COLO668 (cell line): ENCODE results near the gene GPR158.

Experiments
- DNase-seq: peaks from one replicate; lab custom pipeline; 2025; ENCODE audit not compliant: unreplicated experiment; lab: John Stamatoyannopoulos, UW

GPR158 gene

DNA sequence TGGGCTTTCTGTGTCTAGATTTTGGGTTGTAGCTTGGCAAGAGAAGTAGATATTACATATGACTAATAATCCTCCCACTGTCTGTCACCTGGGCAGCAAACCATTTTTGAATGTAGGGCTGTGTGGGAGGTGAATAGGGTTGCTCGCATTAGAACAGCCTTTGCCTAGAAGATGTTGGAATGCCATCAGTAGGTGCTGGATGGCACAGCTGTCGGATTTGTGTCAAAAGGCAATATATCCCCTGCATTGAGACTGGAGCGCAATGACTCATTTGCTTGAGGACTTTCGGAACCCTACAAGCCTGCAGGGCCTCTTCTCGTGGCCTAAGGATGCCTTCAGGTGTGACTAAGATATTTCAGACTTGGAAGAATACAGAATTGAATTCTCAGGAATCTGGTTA is 323.8 kb downstream of the GPR158 start:
- no peak for DNase-seq

DNA sequence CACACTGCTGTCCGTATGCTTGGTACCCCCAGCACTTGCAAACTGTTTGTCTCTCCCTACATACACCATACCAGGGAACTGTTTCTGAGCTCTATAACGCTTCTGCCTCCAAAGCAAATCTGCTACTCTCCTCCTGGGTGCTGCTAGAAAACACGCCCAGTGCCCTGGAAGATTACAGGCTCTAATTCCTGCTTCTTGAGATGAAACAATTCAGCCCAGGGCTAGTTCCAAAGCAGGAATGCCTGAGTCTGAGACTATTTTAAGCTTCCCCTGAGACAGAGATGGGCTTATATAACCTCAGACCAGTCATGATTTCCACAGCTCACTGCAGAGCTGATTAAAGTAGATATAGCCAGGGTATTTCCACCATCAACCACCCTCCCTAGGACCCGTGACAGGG is 327.1 kb downstream of the GPR158 start:
- no peak for DNase-seq

DNA sequence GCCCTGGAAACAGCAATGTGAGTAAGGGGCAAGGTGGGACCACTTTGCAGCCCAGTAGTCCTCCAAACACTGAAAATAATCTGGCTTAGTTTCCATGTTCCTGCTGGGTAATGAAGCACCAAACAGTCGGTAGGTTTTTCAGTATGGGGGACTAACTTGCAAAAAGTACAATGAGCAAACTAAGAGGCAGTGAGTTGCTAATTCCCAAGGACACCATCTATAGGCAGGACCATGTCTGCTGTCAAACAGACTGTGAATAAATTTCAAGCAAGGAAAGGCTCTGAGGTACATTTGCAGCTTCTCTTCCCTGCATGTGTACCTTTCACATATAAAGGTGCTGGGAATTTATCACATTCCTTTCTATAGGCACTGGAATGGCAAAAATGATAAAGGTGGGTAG is 327.7 kb downstream of the GPR158 start:
- no peak for DNase-seq

DNA sequence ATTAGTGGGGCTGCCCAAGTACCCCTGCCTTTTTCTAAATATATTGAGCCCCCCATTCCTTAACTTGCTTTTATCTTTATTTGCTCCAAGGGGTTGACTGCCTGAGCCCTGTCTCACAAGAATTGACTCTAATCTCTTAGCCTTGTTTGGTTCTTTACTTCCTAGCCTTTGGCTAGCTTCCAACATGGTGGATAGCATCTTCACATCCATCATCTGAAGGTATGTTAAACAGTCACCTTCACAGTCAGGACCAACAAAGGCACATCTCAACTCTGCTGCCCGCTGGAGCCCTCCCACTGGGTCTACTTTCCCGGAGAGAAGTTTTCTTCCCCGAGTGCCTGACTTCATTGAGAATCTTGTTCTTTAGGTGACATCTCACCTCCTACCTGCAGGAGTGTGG is 329.5 kb downstream of the GPR158 start:
- DNase-seq, result no peak

DNA sequence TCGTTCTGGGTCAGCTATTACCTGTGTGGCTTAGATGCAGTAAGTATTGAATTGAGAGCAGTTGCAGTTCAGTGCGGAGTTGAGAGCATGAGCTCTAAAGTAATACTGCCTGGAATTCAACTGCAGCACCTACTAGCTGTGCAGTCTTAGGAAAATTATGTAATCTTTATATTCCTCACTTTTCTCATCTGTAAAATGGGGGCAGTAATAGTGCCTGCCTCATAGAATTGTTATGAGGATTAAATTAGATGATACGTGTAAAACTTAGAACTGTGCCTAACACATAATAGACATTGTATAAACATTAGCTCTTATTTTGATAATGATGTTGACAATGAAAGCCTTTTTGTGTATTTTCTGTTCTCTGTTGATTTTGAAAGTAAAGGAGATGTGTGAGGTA is 330.0 kb downstream of the GPR158 start:
- no peak for DNase-seq

DNA sequence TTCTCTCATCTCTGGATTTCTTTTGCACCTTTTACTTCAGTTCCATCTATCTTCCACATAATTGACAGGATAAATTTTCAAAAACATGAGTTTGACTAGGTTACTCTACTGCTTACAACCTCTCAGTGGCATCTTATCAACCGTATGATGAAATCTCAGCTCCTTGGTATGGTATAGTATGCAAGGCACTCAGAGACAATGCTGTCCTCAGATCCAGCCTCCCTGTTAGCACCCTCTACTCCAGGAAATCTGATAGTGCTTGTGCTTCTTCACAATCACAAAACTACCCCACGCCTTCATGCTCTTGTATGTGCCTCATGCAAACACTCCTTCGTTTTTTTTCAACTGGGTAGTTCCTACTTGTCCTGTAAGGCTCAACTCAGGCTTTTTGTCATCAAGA is 330.7 kb downstream of the GPR158 start:
- DNase-seq, result no peak

DNA sequence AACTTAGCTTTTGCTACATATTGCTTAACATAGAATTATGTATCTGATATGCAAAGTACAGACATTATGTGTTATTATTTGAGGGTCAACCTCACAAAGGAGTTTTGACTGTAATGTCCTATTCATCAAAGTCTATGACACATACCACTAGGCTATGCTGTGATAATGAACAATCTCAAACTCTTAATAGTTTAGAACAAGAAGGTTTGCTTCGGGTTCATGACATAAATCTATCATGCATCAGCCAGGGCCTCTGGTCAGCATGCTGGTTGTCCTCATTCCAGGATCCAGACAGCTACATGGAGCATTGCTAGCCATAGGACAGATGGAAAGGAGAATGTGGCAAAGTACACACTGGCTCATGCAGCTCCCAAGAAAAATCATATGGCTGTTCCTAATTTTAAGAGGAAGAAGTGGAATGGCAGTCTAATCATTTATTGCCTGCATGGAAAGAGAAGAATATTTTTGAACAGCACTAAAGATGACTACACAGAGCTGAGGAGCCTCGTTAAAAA is 332.1 kb downstream of the GPR158 start:
- DNase-seq, result no peak

DNA sequence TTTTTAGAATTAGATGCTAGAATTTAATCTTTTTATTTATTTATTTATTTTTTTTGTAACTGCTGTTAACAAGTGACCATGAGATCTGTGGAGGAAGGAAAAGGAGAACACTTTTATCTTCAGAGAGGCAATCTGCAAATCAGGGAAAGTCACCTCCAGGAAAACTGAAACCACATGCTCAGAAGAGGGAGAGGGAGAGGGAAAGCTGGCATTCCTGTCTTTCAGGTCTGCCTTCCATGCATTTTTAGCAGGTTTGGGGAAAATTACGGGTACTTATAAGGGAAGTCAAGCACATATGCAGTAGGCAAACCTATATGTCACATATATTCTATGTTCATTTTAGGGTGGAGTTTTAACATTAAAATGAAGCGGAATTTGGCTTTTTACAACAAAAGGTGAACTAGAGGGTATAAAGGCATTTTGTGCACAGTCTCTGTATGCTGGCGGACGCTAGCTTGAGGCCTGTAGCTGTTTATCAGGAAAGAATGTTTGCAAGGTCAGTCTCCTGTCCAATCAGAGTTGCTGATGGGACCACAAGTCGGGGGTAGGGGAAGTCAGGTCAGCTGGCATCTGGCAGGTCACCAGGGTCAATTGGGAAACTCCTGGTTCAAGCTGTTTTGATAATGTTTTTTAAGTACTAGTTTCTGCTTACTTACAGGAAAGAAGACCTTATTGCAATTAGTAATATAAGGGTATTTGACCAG is 333.5 kb downstream of the GPR158 start:
- DNase-seq, result no peak

DNA sequence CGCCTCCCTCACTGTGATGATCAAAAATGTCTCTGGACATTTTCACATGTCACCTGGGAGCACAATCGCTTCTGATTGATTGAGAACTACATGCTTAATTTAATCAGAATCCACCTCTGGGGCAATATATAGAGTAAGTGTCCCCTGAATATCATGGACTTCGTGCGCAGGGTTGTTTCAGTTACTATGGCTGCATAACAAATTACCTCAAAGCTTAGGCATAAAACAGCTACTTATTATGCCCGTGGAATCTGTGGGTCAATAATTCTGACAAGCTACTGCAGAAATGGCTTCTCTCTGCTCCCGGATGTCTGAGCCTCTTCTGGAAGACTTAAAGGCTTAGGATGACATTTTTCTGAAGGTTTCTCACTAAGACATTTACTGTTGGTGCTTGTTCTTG is 334.4 kb downstream of the GPR158 start:
- DNase-seq, result no peak

DNA sequence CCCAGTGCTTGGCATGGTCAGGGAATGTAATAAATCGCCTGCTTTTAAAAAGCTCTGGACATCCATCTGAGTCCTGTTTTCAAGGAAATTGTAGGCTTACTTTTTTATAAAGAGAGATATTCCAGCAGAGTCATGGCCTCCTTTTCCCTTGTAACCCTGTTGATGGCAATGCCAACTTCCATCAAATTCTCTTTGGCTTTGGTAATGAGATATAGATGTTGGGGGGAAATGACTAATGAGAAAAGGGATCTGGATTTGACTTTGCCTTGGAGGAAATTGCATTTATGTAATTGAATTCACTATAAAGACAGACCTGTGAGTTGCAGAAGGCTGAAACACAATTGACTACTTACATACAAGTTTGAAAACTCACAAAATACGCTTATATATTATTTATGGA is 347.5 kb downstream of the GPR158 start:
- DNase-seq, result no peak

DNA sequence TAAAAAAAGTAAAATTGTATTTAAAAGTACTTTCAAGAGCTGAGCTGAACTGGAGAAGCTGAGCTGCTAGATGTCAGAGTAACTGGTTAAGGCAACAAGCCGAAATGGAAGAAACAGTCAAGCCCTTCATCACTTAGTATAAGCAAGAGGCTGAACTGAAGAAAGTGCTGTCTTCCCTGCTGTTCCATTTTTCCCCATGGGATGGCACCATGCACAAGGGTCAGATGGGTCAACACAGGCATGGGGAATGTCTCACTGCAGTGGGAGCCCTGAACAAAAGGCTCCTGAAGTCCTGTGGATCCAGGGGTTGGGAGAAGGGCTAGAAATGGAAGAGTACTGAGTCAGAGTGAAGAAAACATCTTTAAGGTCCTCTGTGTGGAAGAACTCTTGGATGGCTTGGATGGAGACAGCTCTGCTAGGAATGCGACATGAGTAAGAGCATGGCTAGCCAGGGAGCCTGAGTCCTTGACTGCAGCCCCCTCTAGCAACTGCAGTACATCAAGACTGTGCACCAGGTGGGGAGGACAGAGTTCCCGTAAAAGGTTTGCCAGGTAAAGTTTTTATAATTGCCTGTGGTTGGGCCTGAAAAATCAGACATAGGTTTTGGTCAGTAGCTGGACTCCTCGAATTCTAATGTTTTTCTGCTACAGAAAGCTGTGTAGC is 348.3 kb downstream of the GPR158 start:
- no peak for DNase-seq

DNA sequence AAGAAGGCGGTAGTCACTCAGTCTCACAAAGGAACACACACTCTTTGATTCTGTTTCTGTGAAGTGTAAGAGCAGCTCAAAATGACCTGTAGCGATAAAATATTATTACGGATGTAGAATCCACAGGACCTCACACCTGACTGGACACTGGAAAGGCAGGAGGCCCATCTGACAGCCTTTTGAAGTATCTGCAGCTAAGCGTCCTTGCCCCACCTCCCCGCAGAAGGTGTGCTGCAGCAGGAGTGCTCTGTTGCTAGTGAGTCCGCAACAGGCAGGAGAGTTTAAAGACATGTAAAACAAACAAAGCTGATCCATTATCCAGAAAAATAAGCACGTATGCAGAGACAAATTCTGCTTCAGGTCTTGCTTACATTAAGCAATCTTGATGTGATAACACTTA is 355.5 kb downstream of the GPR158 start:
- no peak for DNase-seq

DNA sequence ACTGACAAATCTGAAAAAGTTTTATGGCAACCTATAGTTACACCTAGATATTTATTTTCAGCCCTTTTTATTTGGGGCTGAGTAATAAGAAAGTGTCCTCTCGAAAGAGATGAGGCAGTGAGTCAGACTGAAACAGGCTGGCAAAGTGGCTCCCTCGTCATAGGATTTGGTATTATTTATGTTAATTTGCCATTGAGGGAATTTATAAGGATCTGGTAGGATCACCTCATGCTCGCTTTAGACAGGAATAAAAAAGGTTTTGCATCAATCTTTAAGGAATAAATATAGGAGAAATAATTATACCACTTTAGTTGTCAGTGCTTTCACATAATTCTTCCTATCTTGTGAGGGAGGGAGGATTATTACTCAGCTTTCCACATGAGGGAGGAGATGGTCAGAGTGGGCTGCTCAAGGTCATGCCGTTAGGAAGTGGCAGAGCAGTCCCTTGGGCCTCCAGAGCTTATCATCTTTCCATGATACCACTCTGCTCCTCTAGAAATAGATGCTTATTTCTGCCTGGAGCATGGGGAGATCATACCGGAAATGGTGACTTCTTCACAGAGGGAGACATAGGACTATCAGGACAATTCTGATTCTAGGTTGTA is 356.8 kb downstream of the GPR158 start:
- DNase-seq, result no peak

DNA sequence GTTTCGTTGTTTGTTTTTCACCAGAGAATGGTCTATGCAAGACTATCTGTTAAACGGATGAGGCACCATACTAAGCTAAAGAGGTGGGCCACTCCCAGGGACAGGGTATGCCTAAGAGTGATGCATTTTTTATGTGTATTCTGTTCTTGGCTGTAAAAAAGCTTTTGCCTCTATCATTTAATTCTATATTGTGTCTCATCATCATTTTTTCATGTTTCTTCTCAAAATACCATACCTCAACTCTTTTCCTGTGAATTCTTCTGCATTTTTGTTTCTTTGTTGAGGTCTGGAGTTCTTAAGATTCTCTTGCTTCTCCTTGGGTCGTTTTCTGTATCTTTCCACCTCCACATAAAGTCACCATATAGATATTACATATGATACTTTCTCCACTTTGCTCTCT is 357.4 kb downstream of the GPR158 start:
- DNase-seq, result no peak

DNA sequence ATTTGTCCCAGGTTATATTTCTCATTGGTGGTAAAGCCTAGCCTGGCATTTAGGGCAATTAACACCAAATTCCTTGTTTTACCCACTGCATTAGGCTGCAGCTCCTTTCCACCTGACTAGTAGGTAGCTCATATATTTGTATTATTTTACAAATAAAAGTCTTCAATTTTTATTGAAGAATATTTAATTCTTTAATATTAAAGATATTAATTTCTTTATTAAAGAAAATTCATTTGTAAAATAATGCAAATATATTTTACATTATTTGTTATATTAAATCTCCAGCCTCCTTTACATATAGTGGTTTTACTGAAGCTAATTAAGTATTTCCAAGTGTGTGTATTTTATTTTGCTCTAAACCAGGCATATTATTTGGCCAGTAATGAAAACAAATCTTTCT is 361.2 kb downstream of the GPR158 start:
- no peak for DNase-seq

DNA sequence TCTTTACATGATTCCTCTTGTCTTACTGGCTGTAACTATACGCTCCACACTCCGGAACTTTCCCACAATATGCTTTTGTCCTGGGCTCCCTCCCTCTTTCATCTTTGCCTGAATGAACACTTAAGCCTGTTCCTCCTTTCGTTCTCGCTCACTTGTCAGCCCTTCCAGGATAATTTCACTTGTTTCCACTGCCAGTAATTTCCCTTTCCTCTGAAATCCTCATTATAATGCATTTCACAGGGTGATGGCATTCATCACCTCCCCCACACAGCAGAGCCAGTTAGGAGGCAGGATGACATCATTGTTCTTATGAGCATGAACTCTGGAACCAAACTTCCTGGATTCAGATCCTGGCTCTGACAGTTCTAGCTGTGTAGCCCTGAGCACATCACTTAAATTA is 372.6 kb downstream of the GPR158 start:
- DNase-seq, result no peak

DNA sequence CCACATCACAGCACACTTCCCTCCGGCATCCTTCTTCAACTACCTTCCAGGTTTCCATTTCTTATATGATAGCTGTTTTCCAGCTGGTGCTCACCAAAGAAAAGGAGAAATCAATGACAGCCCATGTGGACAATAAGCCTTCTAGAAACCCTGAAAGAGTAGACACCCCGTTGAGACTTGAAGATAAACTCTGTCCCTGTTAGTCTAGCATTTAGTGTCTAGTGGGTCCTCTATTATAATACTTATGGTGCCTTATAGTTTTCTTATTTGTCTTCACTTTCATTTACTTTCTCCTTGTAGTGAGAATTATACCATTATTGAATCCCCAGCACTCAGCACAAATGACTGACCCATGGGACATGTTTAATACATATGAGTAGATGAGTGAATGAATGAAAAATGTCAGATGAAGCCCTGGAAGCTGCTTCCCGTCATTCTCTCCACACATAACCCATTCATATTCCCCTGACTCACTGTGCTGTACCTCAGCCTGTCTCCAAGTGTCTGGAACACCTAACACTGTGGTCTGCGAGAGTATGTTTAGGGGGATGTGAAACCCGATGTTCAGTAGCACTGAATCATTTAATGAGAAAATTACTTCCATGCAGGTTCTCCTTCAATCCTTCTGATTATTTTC is 377.6 kb downstream of the GPR158 start:
- DNase-seq, result no peak

DNA sequence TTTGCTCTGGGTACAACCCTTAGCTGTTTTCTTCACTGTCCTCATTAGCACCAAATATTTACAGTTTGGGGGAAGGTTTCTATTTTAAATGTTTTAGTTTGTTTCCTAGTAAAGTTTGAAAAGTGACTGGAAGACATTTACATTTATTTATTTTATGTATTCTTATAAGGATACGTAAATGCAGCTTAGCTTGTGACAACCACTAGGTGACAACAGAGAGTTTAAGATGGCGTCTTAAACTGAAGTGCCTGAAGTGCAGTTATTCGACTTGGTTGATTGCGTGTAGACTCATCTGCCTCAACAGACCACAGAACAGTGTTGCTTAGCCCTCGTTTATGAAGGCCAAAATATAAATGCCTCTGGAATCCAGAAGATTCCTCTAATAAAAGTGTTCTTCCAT is 381.1 kb downstream of the GPR158 start:
- DNase-seq, result no peak

DNA sequence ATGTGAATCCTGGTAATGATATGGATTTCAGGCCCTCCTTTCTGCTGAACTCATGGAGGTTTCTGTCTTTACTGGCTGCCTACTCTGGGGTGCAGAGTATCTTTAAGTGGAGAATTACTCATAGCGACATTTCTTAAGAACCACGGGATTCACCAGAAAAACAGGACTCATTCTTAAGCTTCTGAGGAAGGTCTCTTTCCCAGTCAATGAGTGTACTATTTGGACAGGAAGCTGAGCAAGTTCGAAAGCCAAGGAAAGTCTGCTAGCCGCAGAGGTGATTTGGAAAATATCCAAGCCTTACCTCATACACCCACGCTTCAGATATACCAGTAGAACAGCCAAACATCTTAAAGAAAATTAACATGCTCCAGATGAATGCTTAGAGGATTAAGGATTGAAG is 381.7 kb downstream of the GPR158 start:
- no peak for DNase-seq

DNA sequence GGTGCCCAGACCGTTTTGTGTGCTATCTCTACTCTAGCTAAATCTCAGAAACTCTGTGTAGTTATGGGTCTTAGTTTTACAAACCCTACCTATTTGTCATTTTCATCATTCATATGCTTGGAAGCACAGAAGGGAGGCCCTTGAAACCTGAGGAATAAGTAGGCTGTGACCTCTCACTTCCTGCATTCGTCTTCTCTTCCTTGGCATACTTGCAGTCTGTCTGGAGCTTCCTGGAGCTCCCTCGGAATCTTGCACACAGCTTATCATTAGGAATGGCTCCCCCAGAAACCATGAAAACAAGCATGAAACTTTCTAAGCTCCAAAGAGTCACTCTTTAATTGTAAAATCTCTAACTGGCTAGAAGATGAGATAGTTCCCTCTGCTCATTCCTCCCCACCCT is 382.3 kb downstream of the GPR158 start:
- no peak for DNase-seq

DNA sequence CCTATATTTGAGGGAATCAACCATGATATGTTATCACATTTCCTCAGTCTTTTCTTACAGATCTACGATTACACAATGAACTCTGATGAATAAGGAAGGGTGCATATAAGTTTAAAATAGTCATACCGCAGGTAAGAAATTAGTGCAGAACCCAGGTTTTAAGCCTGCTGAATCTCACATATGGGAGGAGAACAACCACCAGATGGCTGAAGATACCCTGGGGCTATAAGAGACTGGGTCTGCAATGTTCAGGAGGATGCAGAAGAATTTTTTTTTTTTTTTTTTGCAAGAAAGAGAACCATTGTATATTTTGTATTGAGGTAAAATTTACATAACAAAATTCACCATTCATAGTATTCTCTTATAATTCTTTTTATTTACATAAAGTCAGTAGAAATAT is 387.0 kb downstream of the GPR158 start:
- no peak for DNase-seq

DNA sequence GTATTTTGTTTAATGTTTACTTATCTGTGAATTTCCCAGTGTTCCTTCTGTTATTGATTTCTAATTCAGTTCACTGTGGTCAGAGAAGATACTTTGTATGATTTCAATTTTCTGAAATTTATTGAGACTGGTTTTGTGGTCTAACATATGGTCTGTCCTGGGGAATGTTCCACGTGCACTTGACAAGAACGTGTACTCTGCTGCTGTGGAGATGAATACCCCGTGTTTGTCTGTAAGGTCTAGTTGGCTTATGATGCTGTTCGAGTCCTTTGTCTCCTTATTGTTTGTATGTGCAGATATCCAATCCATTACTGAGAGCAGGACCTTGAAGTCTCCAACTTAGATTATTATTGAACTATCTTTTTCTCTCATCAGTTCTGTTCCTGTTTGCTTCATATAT is 387.7 kb downstream of the GPR158 start:
- DNase-seq, result no peak
